Stimulated activated CD4-positive, alpha-beta T cell treated with anti-CD3 and anti-CD28 coated beads, Interleukin-2, amount 100 ng/mL, for 48 hours (primary cell): Measurements from ENCODE around the gene MINDY4.
A peak's percentile ranks its signal among the peaks of the same experiment; 100 is the strongest.

ENCODE experiments used
- DNase-seq, 2 donors: peaks; one replicate each; pipeline ENCODE4 v3.0.0-alpha.2; 2020

Gene MINDY4

GRCh38 chr7:30934732-30935568 is 163.7 kb downstream of the MINDY4 start:
- DNase-seq = no peak

- DNase-seq = no peak
These were observed 164.3 kb downstream of the MINDY4 start for GRCh38 chr7:30935569-30935877.

GRCh38 chr7:30936650-30937245 is 165.5 kb downstream of the MINDY4 start:
- no peak for DNase-seq

- no peak for DNase-seq
These were observed 166.2 kb downstream of the MINDY4 start for GRCh38 chr7:30937416-30937815.

GRCh38 chr7:30938435-30939316 is 167.5 kb downstream of the MINDY4 start:
- peak; percentile 75 to 76 for DNase-seq

GRCh38 chr7:30941582-30942323 is 170.5 kb downstream of the MINDY4 start:
- no peak for DNase-seq
